Subcutaneous adipose tissue (tissue), 4 donors: ENCODE results near the gene CYTH3. TPM values are rescaled to one million over a fixed set of nuclear protein-coding genes. Genes with fewer than 3 reads are reported as not detected.

ENCODE experiments used
- CTCF ChIP-seq: fragments of 450-650 bp; IDR thresholded peaks from one replicate; pipeline ENCODE4 v1.5.1; 2016; ENCODE audit warnings: low read depth, mild to moderate bottlenecking, control low read depth, antibody characterized with exemption, moderate library complexity
- total RNA-seq, 4 donors: library from RNA; depleted of rRNA; stranded (reverse); fragments of >200 nt; gene quantifications; one replicate each; pipeline ENCODE4 v1.1.0, GENCODE V29; 2016

The CYTH3 gene
- total RNA-seq, 4 donors from 2014 or later: 23.6 to 84.0 (median 34.8) TPM

- TF ChIP-seq CTCF: no peak
Measured at GRCh38 chr7:6161463-6162330, 110.7 kb downstream of the CYTH3 start.

- TF ChIP-seq CTCF: no peak
Measured at GRCh38 chr7:6160191-6160623, 112.2 kb downstream of the CYTH3 start.

- TF ChIP-seq CTCF: no peak
Measured at GRCh38 chr7:6159524-6160031, 112.8 kb downstream of the CYTH3 start.

GRCh38 chr7:6159097-6159483 lies 113.3 kb downstream of the CYTH3 start:
- no peak for TF ChIP-seq CTCF

GRCh38 chr7:6158424-6159096 lies 113.9 kb downstream of the CYTH3 start:
- no peak for TF ChIP-seq CTCF

GRCh38 chr7:6157685-6158423 lies 114.6 kb downstream of the CYTH3 start:
- no peak for TF ChIP-seq CTCF
